ENCODE measurements around the gene VSNL1. TPM values are rescaled to one million over a fixed set of nuclear protein-coding genes. Genes with fewer than 3 reads are reported as not detected.

VSNL1 gene
- total RNA-seq, 4 donors from 2014 or later: not detected

- TF ChIP-seq CTCF (IDR thresholded peaks at IDR 0.05; ENCODE audit: low read depth): no peak
These were observed 34.0 kb downstream of the VSNL1 start for GRCh38 chr2:17574406-17575073.

GRCh38 chr2:17576802-17577201, 36.3 kb downstream of the VSNL1 start:
- TF ChIP-seq CTCF (IDR thresholded peaks at IDR 0.05; ENCODE audit: low read depth): no peak

GRCh38 chr2:17578466-17578928, 38.0 kb downstream of the VSNL1 start:
- TF ChIP-seq CTCF (IDR thresholded peaks at IDR 0.05; ENCODE audit: low read depth): no peak

- TF ChIP-seq CTCF (IDR thresholded peaks at IDR 0.05; ENCODE audit: low read depth): no peak
These were observed 39.3 kb downstream of the VSNL1 start for GRCh38 chr2:17579605-17580318.

- no peak for TF ChIP-seq CTCF (IDR thresholded peaks at IDR 0.05; ENCODE audit: low read depth)
These were observed 39.8 kb downstream of the VSNL1 start for GRCh38 chr2:17580319-17580715.

- TF ChIP-seq CTCF (IDR thresholded peaks at IDR 0.05; ENCODE audit: low read depth): no peak
These were observed 41.3 kb downstream of the VSNL1 start for GRCh38 chr2:17581831-17582230.

GRCh38 chr2:17583166-17583565, 42.7 kb downstream of the VSNL1 start:
- TF ChIP-seq CTCF (IDR thresholded peaks at IDR 0.05; ENCODE audit: low read depth): no peak
